ENCODE data around the gene PMEPA1. TPM values are rescaled to one million over a fixed set of nuclear protein-coding genes. Genes with fewer than 3 reads are reported as not detected.

PMEPA1 gene
- total RNA-seq, 1 donor: 0.86 TPM

DNA sequence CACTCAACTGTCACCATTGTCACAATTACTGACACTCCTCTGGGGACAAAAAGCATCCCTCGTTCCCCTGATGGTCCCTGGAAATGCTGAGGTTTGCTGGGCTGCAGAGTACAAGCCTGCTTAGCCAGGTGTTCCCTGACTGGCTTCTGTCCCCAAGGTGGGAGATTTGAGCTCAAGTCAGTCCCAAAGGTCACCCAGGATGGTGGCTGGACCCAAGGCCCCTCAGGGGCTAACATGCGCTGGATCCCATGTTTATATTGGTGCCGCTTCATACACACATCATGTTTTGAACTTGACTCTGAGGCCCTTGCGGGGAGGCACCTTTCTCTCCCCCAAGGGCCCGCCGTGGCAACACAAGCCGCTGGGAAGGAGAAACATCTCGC lies 44.2 kb downstream of the PMEPA1 start:
- TF ChIP-seq, protein P1, sequence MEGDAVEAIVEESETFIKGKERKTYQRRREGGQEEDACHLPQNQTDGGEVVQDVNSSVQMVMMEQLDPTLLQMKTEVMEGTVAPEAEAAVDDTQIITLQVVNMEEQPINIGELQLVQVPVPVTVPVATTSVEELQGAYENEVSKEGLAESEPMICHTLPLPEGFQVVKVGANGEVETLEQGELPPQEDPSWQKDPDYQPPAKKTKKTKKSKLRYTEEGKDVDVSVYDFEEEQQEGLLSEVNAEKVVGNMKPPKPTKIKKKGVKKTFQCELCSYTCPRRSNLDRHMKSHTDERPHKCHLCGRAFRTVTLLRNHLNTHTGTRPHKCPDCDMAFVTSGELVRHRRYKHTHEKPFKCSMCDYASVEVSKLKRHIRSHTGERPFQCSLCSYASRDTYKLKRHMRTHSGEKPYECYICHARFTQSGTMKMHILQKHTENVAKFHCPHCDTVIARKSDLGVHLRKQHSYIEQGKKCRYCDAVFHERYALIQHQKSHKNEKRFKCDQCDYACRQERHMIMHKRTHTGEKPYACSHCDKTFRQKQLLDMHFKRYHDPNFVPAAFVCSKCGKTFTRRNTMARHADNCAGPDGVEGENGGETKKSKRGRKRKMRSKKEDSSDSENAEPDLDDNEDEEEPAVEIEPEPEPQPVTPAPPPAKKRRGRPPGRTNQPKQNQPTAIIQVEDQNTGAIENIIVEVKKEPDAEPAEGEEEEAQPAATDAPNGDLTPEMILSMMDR (IDR thresholded peaks at IDR 0.05; ENCODE audit: insufficient read depth, low read depth, low read length): no peak
- H3K4me3 ChIP-seq (ENCODE audit: low read depth, low read length): no peak overlapping the region
- no peak for DNase-seq (ENCODE audit: low read depth)

DNA sequence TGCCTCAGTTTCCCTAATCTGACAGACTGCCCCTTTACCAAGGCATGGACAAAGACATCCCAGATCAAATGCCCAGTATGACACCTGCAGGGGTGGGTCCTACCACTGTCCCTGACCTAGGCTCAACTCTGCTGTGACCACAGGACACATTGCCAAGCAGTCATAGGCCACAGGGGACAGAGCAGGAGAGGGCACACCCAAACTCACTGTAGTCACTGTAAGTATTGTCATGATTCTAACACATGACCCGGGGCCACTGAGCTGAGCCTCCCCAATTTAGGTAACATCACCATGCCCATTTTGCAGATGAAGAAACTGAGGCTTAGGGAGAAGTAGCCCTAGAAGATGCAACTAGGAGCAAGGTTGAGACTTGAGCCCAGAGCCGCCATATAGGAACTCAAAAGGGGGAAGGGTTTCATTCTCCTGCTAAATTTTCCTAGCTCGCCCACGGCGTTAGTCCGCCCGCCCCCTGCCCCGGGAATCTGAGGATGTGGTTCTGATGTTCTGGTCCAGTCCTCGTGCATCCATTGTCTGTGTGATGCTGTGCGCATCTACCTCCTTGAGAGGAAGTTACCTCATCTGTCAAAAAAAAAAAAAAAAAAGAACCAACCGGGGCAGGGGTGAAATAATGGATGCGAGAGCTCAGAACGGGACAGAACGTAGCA lies 44.8 kb downstream of the PMEPA1 start:
- TF ChIP-seq, protein P1 (IDR thresholded peaks at IDR 0.05; ENCODE audit: insufficient read depth, low read depth, low read length): no peak

GRCh38 chr20:57664476-57664875 lies 45.3 kb downstream of the PMEPA1 start:
- no peak for DNase-seq (ENCODE audit: low read depth)

More for the DNA sequence above, 44.8 kb downstream of the PMEPA1 start:
- no peak for DNase-seq (ENCODE audit: low read depth)
- no peak overlapping the region for H3K4me3 ChIP-seq (ENCODE audit: low read depth, low read length)

GRCh38 chr20:57663681-57664451 lies 45.9 kb downstream of the PMEPA1 start:
- no peak for DNase-seq (ENCODE audit: low read depth)
- H3K4me3 ChIP-seq (ENCODE audit: low read depth, low read length): no peak overlapping the region

More at GRCh38 chr20:57664476-57664875, 45.3 kb downstream of the PMEPA1 start:
- no peak overlapping the region for H3K4me3 ChIP-seq (ENCODE audit: low read depth, low read length)
- TF ChIP-seq, protein P1 (IDR thresholded peaks at IDR 0.05; ENCODE audit: insufficient read depth, low read depth, low read length): no peak

GRCh38 chr20:57663241-57663640 lies 46.6 kb downstream of the PMEPA1 start:
- DNase-seq (ENCODE audit: low read depth): no peak
- no peak overlapping the region for H3K4me3 ChIP-seq (ENCODE audit: low read depth, low read length)
- TF ChIP-seq, protein P1 (IDR thresholded peaks at IDR 0.05; ENCODE audit: insufficient read depth, low read depth, low read length): no peak

More at GRCh38 chr20:57663681-57664451, 45.9 kb downstream of the PMEPA1 start:
- TF ChIP-seq, protein P1 (IDR thresholded peaks at IDR 0.05; ENCODE audit: insufficient read depth, low read depth, low read length): no peak

DNA sequence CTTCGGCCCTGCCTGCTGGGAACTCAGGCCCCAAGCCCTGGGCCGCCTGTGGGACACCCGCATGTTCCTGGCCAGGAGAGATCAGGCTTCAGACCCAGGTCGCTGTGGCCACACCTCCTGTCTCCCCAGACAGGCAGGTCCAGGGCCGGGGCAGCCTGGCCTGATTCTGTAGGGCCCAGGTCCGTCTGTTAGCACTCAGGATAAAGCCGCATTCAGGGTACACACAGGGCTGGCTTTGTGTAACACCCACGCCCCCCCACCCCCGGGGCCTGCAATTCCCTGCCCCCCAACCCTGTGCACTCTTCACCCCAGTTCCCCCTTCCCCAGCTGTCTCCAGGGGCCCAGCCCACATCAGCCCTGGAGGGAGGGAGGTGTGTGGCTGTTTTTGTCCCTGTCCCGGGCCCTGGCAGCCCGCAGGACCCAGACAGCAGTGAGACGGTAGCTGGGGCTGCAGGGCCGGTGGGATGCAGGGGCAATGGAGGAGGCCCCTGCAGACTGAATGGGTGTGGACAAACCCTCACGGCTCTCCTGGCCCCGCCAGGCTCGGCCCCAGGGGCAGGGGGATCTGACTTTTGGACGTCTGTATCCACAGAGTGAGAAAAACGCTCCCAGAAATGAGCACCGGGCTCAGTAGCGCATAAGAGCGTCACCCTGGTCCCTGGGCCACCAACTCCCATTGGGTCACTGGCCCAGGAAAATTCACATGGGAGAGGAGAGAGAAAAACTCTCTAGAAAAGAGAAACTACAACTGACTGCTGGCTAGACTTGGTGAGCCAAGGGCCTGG lies 47.2 kb downstream of the PMEPA1 start:
- H3K4me3 ChIP-seq (ENCODE audit: low read depth, low read length): no peak overlapping the region
- DNase-seq (ENCODE audit: low read depth): no peak
- TF ChIP-seq, protein P1 (IDR thresholded peaks at IDR 0.05; ENCODE audit: insufficient read depth, low read depth, low read length): no peak

Data from fibroblast of villous mesenchyme (primary cell).